HG02852 (cell line): ENCODE results near the gene VKORC1L1.
"Not testable (repeated sequence)": the region's sequence is repeated elsewhere in the genome, so short reads cannot be mapped to it uniquely, and the experiment has no call there.

Source experiments
- ATAC-seq: cut with Tn5 transposase; IDR thresholded peaks from one replicate; pipeline ENCODE4 v1.9.1; 2021; ENCODE audit warnings: mild to moderate bottlenecking, moderate library complexity; ENCODE audit not compliant: unreplicated experiment

Gene VKORC1L1

DNA sequence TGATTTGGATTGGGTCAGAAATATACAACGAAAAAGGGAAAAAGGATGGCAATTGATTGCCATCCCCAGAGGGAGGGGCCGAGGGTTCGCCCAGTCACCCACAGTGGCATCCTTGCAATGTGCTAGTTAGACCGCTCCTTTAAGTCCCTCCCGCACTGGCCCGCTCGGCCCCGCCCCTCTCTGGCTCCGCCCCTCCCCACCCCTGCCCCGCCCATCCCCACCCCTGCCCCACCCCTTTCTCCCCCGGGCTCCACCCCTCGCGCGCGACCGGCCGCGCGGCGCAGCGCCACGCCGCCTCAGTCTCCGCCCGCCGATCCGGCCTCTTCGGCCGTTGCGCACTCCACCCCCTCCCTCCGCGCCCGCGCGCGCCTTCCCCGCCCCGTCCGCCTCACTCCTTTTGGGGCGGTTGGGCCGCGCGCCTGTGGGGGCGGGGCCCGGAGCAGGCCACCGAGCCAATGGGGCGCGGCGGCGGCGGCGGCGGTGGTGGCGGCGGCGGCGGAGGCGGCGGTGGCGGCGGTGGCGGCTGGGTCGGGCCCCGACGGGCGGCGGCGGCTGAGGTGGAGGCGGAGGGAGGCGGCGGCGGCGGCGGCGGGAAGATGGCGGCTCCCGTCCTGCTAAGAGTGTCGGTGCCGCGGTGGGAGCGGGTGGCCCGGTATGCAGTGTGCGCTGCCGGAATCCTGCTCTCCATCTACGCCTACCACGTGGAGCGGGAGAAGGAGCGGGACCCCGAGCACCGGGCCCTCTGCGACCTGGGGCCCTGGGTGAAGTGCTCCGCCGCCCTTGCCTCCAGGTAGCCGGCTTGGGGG is at the start of gene VKORC1L1:
VKORC1L1 (plus strand) TSS at position 299 of the 806 bp plus-strand sequence; CDS start at position 597, 298 bp downstream.
- ATAC-seq: peak; percentile 85

GRCh38 chr7:65827366-65827765 is 45.5 kb upstream of the VKORC1L1 start:
- ATAC-seq: no peak

- no peak for ATAC-seq
Observed at GRCh38 chr7:65832281-65832680, 40.6 kb upstream of the VKORC1L1 start.

- not testable (repeated sequence) for ATAC-seq
Observed at GRCh38 chr7:65836684-65837083, 36.2 kb upstream of the VKORC1L1 start.

GRCh38 chr7:65837541-65837956 is 35.3 kb upstream of the VKORC1L1 start:
- not testable (repeated sequence) for ATAC-seq

GRCh38 chr7:65839846-65840245 is 33.0 kb upstream of the VKORC1L1 start:
- ATAC-seq: no peak

GRCh38 chr7:65840446-65840845 is 32.4 kb upstream of the VKORC1L1 start:
- ATAC-seq: no peak

GRCh38 chr7:65843616-65844015 is 29.3 kb upstream of the VKORC1L1 start:
- ATAC-seq: not testable (repeated sequence)

- no peak for ATAC-seq
Observed at GRCh38 chr7:65846008-65846570, 26.8 kb upstream of the VKORC1L1 start.

- not testable (repeated sequence) for ATAC-seq
Observed at GRCh38 chr7:65853426-65853825, 19.4 kb upstream of the VKORC1L1 start.

DNA sequence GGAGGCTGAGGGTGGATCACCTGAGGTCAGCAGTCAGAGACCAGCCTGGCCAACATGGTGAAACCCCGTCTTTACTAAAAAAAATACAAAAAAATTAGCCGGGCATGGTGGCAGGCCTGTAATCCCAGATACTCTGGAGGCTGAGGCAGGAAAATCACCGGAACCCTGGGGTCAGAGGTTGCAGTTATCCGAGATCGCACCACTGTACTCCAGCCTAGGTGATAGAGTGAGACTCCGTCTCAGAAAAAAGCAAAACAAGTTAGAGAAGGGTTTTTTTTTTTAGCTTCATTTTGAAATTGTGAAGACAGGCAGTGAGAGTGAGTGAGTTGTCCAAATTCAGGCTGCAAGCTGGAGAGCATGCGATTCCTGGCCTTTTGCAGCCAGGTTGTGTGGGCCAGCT is 19.0 kb upstream of the VKORC1L1 start:
- ATAC-seq: not testable (repeated sequence)

GRCh38 chr7:65857321-65857894 is 15.5 kb upstream of the VKORC1L1 start:
- ATAC-seq: not testable (repeated sequence)

GRCh38 chr7:65858660-65859059 is 14.2 kb upstream of the VKORC1L1 start:
- not testable (repeated sequence) for ATAC-seq

DNA sequence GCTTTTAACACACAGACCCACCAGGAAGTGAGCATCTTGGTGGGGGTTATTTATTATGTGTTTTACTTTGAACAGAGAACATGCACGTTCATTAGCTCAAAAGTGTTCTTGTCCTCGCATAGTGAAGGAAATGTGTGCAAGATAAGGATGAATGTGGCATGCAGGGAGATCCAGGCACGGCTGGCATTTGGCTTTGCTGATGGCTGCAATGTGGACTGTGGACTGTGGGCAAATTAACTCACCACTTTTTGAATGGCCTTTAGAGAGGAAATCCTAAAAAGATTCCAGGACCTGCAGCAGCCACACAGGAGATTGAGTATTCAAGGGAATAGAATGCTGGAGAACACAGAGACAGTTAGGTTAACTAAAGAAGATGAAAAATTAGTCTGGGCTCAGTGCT is 6.6 kb upstream of the VKORC1L1 start:
- ATAC-seq: not testable (repeated sequence)

DNA sequence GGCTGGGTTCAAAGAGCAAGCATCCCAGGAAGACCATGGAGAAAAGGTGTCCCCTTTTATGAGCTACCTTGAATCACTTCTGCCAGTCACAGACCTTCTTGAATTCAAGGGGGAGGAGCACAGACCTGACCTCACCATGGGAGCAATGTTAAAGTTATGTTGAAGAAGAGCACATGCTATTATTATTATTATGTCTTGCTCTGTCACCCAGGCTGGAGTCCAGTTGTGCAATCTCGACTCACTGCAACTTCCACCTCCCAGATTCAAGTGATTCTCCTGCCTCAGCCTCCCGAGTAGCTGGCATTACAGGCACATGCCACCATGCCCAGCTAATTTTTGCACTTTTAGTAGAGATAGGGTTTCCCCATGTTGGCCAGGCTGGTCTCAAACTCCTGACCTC is 5.2 kb upstream of the VKORC1L1 start:
- not testable (repeated sequence) for ATAC-seq

DNA sequence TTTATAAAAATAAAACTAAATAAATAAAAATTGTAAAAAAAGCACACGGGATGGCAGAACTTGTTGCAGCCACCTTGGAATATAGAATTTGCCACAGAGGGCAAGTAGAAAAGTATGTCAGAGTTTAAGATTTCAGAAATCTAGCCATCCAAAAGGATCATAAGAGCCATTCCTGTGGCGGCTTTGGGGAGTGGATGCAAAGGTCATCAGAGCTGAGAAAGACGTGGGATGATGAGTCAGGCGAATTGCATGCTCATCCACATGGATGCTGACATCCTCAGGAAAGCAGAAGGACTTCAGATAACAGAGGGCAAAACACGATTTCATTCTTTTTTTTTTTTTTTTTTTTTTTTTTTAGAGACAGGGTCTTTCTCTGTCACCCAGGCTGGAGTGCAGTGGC is 3.6 kb upstream of the VKORC1L1 start:
- ATAC-seq: not testable (repeated sequence)

- not testable (repeated sequence) for ATAC-seq
Observed at GRCh38 chr7:65871451-65871850, 1.4 kb upstream of the VKORC1L1 start.

DNA sequence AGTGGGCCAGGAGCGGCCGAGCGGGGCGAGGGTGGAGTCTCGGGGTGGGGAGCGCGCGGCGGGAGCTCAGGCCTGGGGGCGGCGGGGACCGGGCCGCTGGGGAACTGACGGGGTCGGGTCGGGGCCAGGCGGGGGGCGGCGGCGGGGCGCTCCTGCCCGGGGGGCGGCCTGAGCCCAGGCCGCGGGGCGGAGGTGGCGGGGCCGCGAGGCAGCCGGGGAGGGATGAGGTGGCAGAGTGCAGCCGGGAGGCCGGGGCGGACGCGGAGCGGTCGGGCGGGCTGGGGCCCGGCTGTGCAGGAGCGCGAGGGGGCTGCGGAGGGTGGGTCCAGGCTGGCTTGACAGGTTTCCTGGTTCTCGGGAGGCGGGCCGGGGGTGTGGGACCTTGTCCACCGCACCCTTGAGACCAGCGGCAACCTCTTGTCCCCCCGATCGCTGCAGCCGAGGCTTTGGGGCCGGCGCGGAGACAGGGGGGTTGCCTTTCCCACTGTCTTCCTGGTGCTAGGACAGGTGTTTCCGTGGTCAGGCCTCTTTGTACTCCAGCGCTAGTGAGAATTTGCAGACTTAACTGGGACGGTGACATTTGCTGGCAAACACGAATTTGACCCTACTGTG is 814 bp downstream of the VKORC1L1 start:
- ATAC-seq: peak; percentile 33

GRCh38 chr7:65875715-65876114 is 2.8 kb downstream of the VKORC1L1 start:
- ATAC-seq: not testable (repeated sequence)

DNA sequence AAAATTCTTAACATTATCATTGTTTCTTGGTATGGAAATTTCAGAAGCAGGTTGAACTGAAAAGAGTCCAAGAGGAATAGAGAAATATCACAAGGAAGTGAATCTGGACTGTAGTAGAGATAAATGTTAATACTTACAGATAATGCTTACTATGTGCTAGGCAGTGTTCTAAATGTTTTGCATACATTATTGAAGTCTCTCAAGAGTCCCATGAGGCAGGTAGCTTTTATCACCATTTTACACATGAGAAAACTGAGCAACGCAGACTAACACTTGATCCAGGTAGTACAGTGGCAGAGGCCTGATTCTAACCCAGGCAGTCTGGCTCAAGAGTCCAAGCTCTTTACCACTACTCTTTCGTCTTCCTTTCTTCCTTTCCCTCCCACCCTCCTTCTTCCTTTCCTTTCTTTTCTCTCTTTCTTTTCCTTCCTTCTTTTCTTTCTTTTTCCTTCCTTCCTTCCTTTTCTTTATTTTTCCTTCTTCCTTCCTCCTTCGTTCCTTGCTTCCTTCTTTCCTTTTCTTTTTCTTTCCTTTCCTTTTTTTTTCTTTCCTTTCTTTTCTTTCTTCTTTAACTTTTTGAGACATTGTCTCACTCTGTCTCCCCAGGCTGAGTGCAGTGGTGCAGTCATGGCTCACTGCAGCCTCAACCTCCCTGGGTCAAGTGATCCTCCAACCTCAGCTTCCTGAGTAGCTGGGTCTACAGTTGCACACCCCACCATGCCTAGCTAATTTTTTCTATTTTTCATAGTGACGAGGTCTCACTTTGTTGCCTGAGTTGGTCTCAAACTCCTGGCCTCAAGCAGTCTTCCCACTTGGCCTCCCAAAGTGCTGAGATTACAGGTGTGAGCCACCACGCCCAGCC is 6.6 kb downstream of the VKORC1L1 start:
- ATAC-seq: not testable (repeated sequence)
